ENCODE results near the gene ARID1B. TPM values are rescaled to one million over a fixed set of nuclear protein-coding genes. Genes with fewer than 3 reads are reported as not detected.

The ARID1B gene
- total and polyA plus RNA-seq, 2 donors (not counting 1 experiment from before 2014, with no cell fraction given): 47.2 to 280 TPM

- ChIA-PET POLR2A (no interaction called here), CTCF (no interaction called here)
- H3K9me3 ChIP-seq (ENCODE audit: control extremely low read depth in 1 of 3, control insufficient read depth in 2 of 3, insufficient read depth in 1 of 3, low read length in 2 of 3): no peaks in the 10 kb centered on the region
- peaks cover 96% of the 10 kb centered on the region for H3K79me2 ChIP-seq (ENCODE audit: control insufficient read depth, insufficient read depth, low read length)
- WGBS (ENCODE audit: insufficient coverage): 100% methylated on average over 1 of the region's 2 CpGs
- intact Hi-C loops (cut with micrococcal nuclease): loop anchor here (10.0 kb wide), 1 partner anchor 340 kb away; no protein-coding TSS in a partner anchor
- Mint-ChIP-seq H3K4me1 (peaks cover 33% of the 10 kb centered on the region), H3K27ac (no peak overlapping the region), H3K4me3 (no peak overlapping the region), H3K27me3 (no peaks in the 10 kb centered on the region), H3K9me3 (ENCODE audit: insufficient read depth) (no peaks in the 10 kb centered on the region)
- H3K4me1 ChIP-seq (ENCODE audit: control insufficient read depth in 2 of 2, insufficient read depth in 2 of 2, low read length in 2 of 2): no peaks in the 10 kb centered on the region
- H2AFZ ChIP-seq (ENCODE audit: insufficient read depth, low read depth, low read length, poor library complexity, severe bottlenecking): no peak overlapping the region
- no peak overlapping the region for H3K9ac ChIP-seq (ENCODE audit: low read length)
- TF ChIP-seq EZH2 (IDR thresholded peaks at IDR 0.05; ENCODE audit: borderline replicate concordance, insufficient read depth, low read depth, low read length, poor library complexity, severe bottlenecking) (no peak), CTCF (IDR thresholded peaks at IDR 0.05) (no peak)
- H3K4me3 ChIP-seq (ENCODE audit: control extremely low read depth in 1 of 5, extremely low read depth in 1 of 5, insufficient read depth in 1 of 5, low read depth in 2 of 5, low read length in 4 of 5): no peak overlapping the region
- H3K36me3 ChIP-seq (replicated peaks in 1 of 2; ENCODE audit: control extremely low read depth in 1 of 2, control insufficient read depth in 1 of 2, extremely low read depth in 1 of 2, insufficient read depth in 2 of 2, low read length in 1 of 2): peaks cover 4 to 8% of the 10 kb centered on the region in 2 experiments
- no peak overlapping the region for H3K4me2 ChIP-seq (replicated peaks; ENCODE audit: low read depth, low read length, poor library complexity, severe bottlenecking)
- ATAC-seq (ENCODE audit: low read depth) (no peak), DNase-seq (no peak)
- H3K27me3 ChIP-seq (replicated peaks in 1 of 4; ENCODE audit: control extremely low read depth in 1 of 4, control insufficient read depth in 3 of 4, insufficient read depth in 4 of 4, low read length in 3 of 4): no peaks in the 10 kb centered on the region
- H3K27ac ChIP-seq (ENCODE audit: low read length in 2 of 2): peak overlapping the region in 1 of 2 donors; percentile 28
- H4K20me1 ChIP-seq (ENCODE audit: control insufficient read depth, insufficient read depth, low read length, poor library complexity, severe bottlenecking): peaks cover 32% of the 10 kb centered on the region
These were observed 127.2 kb downstream of the ARID1B start for GRCh38 chr6:156904176-156904967.

GRCh38 chr6:156905801-156906200 lies 128.6 kb downstream of the ARID1B start:
- H4K20me1 ChIP-seq (ENCODE audit: control insufficient read depth, insufficient read depth, low read length, poor library complexity, severe bottlenecking): peaks cover 18% of the 10 kb centered on the region
- intact Hi-C loops (cut with micrococcal nuclease): loop anchor here (10.0 kb wide), 1 partner anchor 341 kb away; no protein-coding TSS in a partner anchor
- no peak overlapping the region for H2AFZ ChIP-seq (ENCODE audit: insufficient read depth, low read depth, low read length, poor library complexity, severe bottlenecking)
- no CpG with 5 or more reads among the region's 1 CpG for WGBS (ENCODE audit: insufficient coverage)
- H3K27me3 Mint-ChIP-seq: no peaks in the 10 kb centered on the region
- DNase-seq: no peak
- no peak overlapping the region for H3K4me2 ChIP-seq (replicated peaks; ENCODE audit: low read depth, low read length, poor library complexity, severe bottlenecking)
- POLR2A ChIA-PET: interaction anchor here (0.6 kb wide), 1 partner anchor 13 kb away, joined by 3 read pairs; no protein-coding TSS in a partner anchor
- peak overlapping the region; percentile 78 for H3K27ac Mint-ChIP-seq
- no peak overlapping the region for H3K27ac ChIP-seq (ENCODE audit: low read length in 2 of 2)
- no peaks in the 10 kb centered on the region for H3K9me3 ChIP-seq (ENCODE audit: control extremely low read depth in 1 of 3, control insufficient read depth in 2 of 3, insufficient read depth in 1 of 3, low read length in 2 of 3)
- peaks cover 95% of the 10 kb centered on the region for H3K79me2 ChIP-seq (ENCODE audit: control insufficient read depth, insufficient read depth, low read length)
- no peak overlapping the region for H3K4me3 Mint-ChIP-seq
- TF ChIP-seq EZH2 (IDR thresholded peaks at IDR 0.05; ENCODE audit: borderline replicate concordance, insufficient read depth, low read depth, low read length, poor library complexity, severe bottlenecking) (no peak), CTCF (IDR thresholded peaks at IDR 0.05) (no peak)
- no peaks in the 10 kb centered on the region for H3K9me3 Mint-ChIP-seq (ENCODE audit: insufficient read depth)
- H3K4me1 ChIP-seq (ENCODE audit: control insufficient read depth in 2 of 2, insufficient read depth in 2 of 2, low read length in 2 of 2): peaks cover 0 to 4% of the 10 kb centered on the region in 2 donors
- peaks cover 34% of the 10 kb centered on the region for H3K4me1 Mint-ChIP-seq
- peaks cover 4 to 8% of the 10 kb centered on the region in 2 experiments for H3K36me3 ChIP-seq (replicated peaks in 1 of 2; ENCODE audit: control extremely low read depth in 1 of 2, control insufficient read depth in 1 of 2, extremely low read depth in 1 of 2, insufficient read depth in 2 of 2, low read length in 1 of 2)
- H3K9ac ChIP-seq (ENCODE audit: low read length): no peak overlapping the region
- ATAC-seq (ENCODE audit: low read depth): no peak
- no peak overlapping the region for H3K4me3 ChIP-seq (ENCODE audit: control extremely low read depth in 1 of 5, extremely low read depth in 1 of 5, insufficient read depth in 1 of 5, low read depth in 2 of 5, low read length in 4 of 5)
- no peaks in the 10 kb centered on the region for H3K27me3 ChIP-seq (replicated peaks in 1 of 4; ENCODE audit: control extremely low read depth in 1 of 4, control insufficient read depth in 3 of 4, insufficient read depth in 4 of 4, low read length in 3 of 4)
- CTCF ChIA-PET: no interaction called here
